HG03108 (cell line): Measurements from ENCODE around the gene BASP1.

Experiments
- ATAC-seq: cut with Tn5 transposase; IDR thresholded peaks from one replicate; pipeline ENCODE4 v1.9.1; 2021; ENCODE audit warnings: moderate library complexity; ENCODE audit not compliant: unreplicated experiment

BASP1 gene

DNA sequence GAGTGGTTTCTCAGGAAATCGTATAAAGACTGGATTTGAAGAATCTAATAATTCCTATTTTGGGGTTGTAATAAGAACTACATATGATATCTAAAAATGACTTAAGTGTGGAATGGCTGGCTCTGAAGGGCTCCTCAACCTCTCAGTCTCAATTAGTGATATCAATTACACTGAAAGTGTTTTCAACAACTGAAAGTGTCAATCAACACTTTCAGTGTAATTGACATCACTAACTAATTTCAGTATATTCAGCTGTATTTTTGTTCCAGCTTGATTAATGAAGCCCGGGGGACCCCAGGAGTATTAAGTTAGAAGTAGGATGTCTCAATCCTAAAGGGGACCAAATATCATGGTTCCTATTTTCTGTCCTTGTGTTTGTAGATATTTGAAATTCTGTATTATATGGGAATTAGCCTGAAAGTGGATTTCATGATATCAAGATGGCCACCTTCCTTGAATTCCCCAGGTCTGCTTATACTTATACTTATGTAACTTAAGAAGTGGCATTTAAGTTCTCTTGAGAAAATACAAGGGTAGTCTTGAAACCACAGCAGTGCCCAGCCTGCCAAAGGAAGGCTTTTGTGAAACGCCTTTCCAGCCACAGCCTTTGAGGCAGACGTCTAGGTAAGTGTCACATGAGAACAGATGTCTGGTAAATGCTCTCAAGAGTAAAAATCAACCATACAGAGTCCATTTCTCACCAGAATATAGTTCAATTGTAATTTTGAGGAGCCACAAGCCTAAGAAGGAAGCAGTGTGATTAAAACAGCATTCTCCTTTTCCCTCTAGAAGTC is 4.6 kb downstream of the BASP1 start:
- ATAC-seq: no peak

DNA sequence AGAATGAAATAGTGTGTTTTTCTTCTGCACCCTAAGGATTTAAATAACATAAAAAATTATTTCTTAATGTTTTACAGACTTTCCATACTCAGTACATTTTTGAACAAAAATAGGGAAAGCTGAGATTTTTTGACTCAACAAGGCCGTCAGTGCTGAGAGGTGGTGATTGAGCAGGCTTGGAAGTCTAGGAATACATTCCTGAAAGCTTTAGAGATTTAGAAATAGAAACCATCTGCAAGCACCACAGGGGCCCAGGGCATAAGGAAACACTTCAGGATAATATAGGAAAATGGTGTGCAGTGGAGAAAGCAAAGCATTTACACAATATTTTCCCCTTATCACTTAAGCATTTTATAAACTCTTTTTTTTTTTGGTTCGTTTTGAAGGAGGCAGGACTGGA is 5.2 kb downstream of the BASP1 start:
- ATAC-seq: no peak

DNA sequence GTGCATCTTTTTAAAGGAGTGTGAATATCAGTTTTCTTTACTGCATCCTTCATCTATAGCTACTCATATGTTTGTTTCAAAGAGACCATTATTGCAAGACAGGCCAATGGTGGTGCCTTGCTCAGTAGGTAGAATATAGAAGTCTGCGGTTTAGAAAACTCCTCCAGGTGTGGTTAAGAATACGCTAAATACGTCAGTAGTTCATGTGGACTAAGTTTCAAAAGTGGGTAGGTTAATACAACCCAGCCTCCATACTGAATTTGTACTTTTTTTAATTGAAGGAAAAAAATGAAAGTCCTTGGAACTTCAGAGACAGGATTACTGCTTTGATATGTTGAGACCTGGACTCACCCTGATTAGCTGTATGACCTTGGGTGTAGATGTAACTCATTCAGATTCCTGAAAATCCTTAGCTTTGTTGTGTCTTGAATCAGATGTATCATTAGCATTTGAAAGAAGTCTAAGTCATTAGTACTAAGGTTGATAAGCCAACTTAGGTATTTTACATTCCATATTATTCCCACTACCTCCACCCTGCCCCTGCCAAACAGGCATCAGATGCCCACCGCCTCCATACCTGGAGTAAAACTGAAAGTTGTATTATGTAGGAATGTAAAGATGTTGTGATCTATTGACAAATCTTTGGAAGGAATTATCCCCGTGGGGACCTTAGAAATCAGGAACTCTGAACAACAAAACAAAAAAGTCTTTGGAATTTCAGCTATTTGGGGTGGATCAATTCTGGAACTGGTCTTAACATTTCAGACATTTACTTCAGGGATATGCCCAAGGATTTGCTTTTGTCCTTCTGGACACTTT is 6.1 kb downstream of the BASP1 start:
- ATAC-seq: peak; percentile 29

DNA sequence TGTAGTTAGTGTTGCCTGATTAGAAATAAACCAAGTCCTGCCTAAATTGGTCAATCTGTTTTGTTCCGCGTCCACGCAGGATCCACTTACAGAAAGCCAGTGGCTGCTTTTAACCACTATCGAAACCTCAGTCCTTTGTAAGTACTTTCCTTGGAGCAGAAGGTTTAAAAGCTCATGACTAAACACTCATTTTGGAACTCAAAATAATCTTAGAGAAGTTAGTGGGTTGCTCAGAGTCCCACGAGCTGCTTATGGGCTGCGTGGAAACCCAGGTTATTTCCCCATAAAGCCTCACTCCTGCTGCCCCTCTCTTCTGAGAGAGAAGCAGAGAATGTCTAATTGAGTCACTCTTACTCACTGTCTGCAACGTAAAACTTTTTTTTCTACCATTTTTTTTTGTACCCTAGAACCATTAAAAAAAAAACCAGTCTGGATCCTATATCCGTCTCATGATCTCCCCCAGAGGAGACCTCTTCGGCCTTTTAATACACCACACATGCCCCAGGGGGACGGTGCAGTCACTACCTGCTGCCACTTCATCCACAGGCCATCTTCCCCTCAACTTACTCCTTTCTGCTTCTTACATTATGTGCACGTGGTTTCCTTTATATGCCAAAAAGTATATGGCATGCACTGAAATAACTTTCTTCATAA is 7.6 kb downstream of the BASP1 start:
- peak; percentile 40 for ATAC-seq

DNA sequence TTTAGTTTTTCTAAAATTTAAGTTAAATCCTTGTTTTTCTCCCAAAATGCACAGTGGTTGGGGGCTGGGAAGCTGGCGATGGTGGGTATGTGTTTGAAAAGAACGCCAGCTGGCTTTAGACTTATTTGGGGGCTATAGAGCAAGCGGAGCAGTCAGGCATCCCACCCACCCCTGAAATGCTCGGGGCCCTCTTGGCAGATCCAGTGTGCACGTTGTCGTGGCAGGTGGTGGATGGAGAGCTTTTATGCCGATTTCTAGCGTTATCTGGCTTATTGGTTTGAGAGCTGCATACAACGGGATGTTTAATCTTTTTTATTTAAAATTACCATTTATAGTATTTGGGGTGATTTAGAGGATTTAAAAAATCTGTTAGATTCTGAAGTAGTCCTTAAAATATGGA is 8.1 kb downstream of the BASP1 start:
- no peak for ATAC-seq

DNA sequence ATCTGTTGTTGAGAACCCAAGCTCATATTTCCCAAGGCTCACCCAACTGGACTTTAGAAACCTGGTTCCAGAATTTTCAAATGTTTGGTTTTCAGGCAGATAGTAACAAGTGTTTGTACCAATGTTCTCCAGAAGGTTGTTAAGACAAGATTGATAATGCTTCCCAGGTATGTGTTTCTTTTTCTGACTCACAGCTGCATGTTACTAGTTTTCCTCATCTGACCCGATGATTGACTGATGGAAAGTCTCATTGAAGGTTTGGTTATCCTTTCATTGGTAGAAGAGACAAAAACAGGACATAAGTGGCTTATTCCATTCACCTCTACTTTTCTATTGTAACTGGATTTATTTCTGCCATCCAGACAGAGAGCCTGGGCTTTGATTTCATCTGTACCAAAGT is 10.4 kb downstream of the BASP1 start:
- no peak for ATAC-seq

DNA sequence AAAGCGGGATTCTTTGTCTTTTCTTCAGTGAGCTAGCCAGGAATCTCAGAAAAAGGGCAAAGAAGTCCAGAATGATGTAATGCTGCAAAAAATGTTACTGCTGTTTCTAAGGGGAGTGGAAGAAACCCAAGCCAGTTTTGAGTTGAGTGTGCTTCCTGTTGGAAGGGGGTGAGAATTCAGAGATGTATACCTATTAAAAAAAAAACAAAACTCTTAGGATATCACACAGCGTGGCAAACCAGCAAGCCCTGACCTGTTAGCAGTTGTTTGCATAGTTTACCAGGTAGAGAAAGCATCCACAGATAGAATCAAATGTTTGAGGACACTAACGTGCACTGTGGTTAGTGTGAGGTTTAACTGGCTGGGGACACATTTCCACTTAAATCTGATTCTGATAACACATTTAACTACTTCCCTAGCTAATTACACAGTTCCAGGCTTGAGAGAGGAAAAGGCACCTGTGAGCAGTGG is 11.4 kb downstream of the BASP1 start:
- ATAC-seq: peak; percentile 50

DNA sequence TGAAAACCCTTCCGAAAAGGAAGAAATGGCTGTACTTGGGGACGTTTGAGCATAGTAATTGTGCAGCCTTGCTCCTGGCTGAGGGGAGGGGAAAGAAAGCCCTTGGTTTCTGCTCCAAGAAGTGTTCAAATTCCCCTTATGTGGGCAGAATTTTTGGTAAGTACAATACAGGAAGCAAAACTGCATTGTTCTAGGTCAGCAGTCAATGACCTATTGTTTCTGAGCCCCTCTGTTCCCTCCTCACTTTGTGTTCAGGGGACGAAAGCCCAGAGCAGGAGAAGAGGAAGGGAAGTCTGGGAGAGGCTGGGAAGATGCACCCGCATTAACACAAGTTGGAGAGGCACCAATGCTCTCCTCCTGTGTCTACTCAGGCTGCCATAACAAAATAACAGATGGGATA is 11.9 kb downstream of the BASP1 start:
- ATAC-seq: peak; percentile 26

GRCh38 chr5:17230191-17230590 is 12.8 kb downstream of the BASP1 start:
- ATAC-seq: no peak

DNA sequence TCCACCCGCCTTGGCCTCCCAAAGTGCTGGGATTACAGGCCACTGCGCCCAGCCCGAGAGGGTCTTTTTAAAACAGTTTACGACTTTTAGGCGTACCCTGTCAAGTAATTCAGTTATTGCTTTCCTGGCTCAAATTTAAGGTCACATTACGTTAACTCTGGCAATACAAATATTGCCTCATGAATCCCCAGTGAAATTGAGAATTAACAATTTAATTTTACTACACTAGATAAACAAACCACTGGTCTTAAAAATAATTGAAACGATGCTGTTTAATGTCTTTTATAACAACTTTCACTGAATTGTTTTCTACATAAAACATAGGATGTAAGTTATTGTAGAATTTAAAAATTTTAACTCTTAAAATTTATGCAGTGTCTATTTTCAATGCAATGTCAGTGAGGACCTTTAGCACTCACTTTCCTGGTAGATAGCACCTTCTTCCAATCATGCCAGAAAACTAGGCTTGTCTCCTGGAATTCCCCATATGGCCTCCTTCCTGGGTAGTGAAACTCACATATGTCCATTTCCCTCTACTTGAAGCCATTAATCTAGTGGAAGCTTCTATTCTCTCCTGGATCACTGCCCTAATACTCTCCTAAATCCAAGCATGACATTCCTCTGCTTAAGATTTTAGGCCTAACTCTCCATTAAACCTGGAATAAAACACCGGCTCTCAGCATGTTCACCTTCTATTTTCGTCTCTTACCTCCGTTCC is 13.5 kb downstream of the BASP1 start:
- no peak for ATAC-seq

GRCh38 chr5:17232405-17232804 is 15.0 kb downstream of the BASP1 start:
- no peak for ATAC-seq

DNA sequence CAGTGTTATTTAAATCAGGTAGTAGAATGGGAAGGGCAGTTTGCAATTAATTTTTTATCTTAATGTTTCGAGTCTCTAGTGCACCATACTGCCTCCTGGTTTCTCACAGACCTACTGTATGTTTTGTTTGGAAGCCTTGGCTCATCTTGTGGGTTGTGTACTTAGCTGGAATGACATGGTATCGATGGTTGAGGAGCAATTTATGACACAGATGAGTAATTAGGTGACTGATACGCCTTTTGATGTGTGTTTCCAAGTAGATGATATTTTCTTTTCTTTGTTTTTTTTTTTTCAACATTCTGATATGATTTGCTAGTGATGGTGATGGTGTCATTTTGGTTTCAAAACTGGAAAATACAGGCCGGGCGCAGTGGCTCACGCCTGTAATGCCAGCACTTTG is 16.1 kb downstream of the BASP1 start:
- no peak for ATAC-seq

DNA sequence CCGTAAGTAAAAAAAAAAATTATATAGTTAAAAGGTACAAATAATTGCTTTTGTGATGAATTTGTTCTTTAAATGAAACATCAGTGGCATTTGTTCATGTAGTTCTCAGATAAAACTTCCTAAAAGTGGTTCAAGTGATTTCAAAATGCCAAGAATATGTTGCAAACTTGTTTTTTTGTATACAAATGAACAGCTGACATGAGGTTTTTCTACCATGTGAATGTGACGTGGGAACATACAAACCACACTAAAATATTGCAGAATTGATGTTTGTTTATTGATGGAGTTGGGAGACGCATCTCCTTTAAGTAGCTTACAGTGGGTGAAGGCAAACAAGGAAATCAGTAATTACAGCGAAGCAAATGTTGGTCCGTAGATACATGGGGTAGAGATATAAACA is 16.9 kb downstream of the BASP1 start:
- ATAC-seq: no peak

GRCh38 chr5:17235731-17236330 is 18.4 kb downstream of the BASP1 start:
- no peak for ATAC-seq

- no peak for ATAC-seq
Observed at GRCh38 chr5:17238521-17239041, 21.1 kb downstream of the BASP1 start.

- ATAC-seq: no peak
Observed at GRCh38 chr5:17239953-17240352, 22.5 kb downstream of the BASP1 start.

- no peak for ATAC-seq
Observed at GRCh38 chr5:17240487-17240886, 23.1 kb downstream of the BASP1 start.

GRCh38 chr5:17241635-17242034 is 24.2 kb downstream of the BASP1 start:
- ATAC-seq: no peak

DNA sequence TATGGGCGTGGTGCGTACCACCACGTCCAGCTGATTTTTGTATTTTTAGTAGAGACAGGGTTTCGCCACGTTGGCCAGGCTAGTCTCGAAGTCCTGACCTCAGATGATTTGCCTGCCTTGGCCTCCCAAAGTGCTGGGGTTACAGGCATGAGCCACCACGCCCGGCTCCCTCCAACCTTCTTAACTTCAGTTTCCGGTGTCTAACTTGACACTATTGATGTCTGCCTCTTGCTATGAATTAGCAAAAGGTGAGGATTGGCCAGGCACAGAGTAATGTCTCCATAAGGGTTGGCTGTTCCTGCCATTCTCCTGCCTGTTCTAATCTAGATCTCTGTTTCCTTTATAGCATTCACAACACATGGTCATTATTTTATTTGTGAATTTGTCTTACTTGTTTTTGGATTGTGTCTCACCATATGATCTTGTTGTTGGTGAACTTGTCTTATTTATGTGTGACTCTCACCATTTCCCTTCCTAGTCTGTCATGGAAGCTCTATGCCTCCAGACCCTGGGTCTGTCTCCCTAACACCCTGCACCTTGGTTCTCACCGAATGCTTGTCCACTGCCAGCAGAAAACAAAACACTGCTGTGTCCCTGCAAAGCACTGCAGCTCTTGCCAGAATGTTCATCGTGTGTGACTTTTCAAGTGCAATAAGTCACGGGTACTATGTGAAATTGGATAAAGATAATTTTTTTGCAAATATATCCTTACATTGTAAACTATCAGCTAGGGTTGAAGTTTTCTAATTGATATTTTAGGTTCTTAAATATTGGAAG is 26.0 kb downstream of the BASP1 start:
- ATAC-seq: no peak
